Right lobe of liver (tissue), 6 donors: ENCODE data around the gene PIGP. TPM values are rescaled to one million over a fixed set of nuclear protein-coding genes. Genes with fewer than 3 reads are reported as not detected.
"Not testable (repeated sequence)": the region's sequence is repeated elsewhere in the genome, so short reads cannot be mapped to it uniquely, and the experiment has no call there.

Experiments
- ATAC-seq, 4 donors: fragments of 200-7000 bp; cut with Tn5 transposase; one replicate each; pipeline ENCODE4 v1.9.1; 2020; ENCODE audit warnings: mild to moderate bottlenecking in 4 of 4, moderate library complexity in 4 of 4
- DNase-seq, 3 donors: peaks; one replicate each; pipeline ENCODE4 v3.0.0-alpha.2; 2020
- H3K27ac ChIP-seq, 3 donors: fragments of 200-600 bp; one replicate each; pipeline ENCODE4 v1.8.0; 2022
- H3K27me3 ChIP-seq, 2 donors: fragments of 200-600 bp; one replicate each; pipeline ENCODE4 v1.8.0; 2022
- H3K36me3 ChIP-seq, 4 donors: fragments of 200-600 bp; sonication (generic) in 1 of 4; one replicate each; pipeline versions ENCODE4 v1.5.1 to v1.8.0; 2017 to 2022; ENCODE audit warnings: control low read depth in 1 of 4
- H3K4me1 ChIP-seq, 4 donors: fragments of 200-600 bp; sonication (generic) in 1 of 4; one replicate each; pipeline versions ENCODE4 v1.5.1 to v1.8.0; 2017 to 2022; ENCODE audit warnings: control low read depth in 1 of 4
- H3K4me3 ChIP-seq, 3 donors: fragments of 200-600 bp; one replicate each; pipeline ENCODE4 v1.8.0; 2022
- H3K9me3 ChIP-seq, 4 donors: fragments of 200-600 bp; sonication (generic) in 1 of 4; one replicate each; pipeline versions ENCODE4 v1.5.1 to v1.8.0; 2017 to 2022; ENCODE audit warnings: control low read depth in 1 of 4
- CTCF ChIP-seq, 4 donors: fragments of 200-600 bp in 3 of 4; fragments of 450-650 bp in 1 of 4; IDR thresholded peaks; one replicate each; pipeline versions ENCODE4 v1.5.1 to v1.8.0; 2016 to 2022; ENCODE audit warnings: antibody characterized with exemption in 4 of 4, mild to moderate bottlenecking in 2 of 4
- POLR2A ChIP-seq: fragments of 450-650 bp; IDR thresholded peaks from one replicate; pipeline ENCODE4 v1.6.1; 2017; ENCODE audit warnings: antibody characterized with exemption, mild to moderate bottlenecking
- WGBS: methylation state at CpG from one replicate; pipeline ENCODE4 v1.1.6; 2018; ENCODE audit warnings: low coverage, low lambda C conversion rate; ENCODE audit not compliant: insufficient coverage; ENCODE audit errors: missing lambda C conversion rate; 5-methylcytosine and 5-hydroxymethylcytosine counted together
- intact Hi-C, 2 donors: fragments of 100-400 bp; cut with DNase I; formaldehyde crosslinking; loops; one replicate each; pipeline versions ENCODE4 v1.11.2 to v1.14.1; 2022
- total RNA-seq, 6 experiments: library from RNA; depleted of rRNA in 2 of 6; stranded (reverse); fragments of >200 nt in 2 of 6; fragmentation: NEBNext Ultra II Directional in 3 of 6; extraction: Animal tissue kit (Norgen Biotek cat#: 25700) in 3 of 6; gene quantifications; one replicate each; pipeline versions ENCODE4 v1.1.0 to v1.2.4, GENCODE V29; 2016 to 2023
- donor health status: DM: no; HTN: yes; CAD: no.
- donor health status: DM: no; HTN: no; CAD: no.
- donor health status: DM: no; HTN: no; CAD: no.
- donor health status: DM: no; HTN: yes; CAD: no.
- donor health status: DM: no; HTN: yes; CAD: no.

The PIGP gene
- total RNA-seq, 6 experiments from 2014 or later, result 11.3 to 19.0 (median 17.3) TPM

GRCh38 chr21:37041706-37042271, 31.1 kb downstream of the PIGP start:
- Histone ChIP-seq H3K36me3 (no peaks in the 10 kb centered on the region), H3K4me1 (no peaks in the 10 kb centered on the region), H3K27ac (no peak overlapping the region), H3K4me3 (no peak overlapping the region), H3K27me3 (no peaks in the 10 kb centered on the region), H3K9me3 (no peaks in the 10 kb centered on the region)
- TF ChIP-seq CTCF (IDR thresholded peaks at IDR 0.05), result no peak
- no peak for TF ChIP-seq POLR2A
- no peak for ATAC-seq
- intact Hi-C loops, result no loop called here
- WGBS, result 100% methylated on average over 2 of the region's 4 CpGs
- no peak for DNase-seq

- intact Hi-C loops, result no loop called here
- TF ChIP-seq POLR2A, result no peak
- no peak for TF ChIP-seq CTCF (IDR thresholded peaks at IDR 0.05)
- Histone ChIP-seq H3K4me3 (no peak overlapping the region), H3K27me3 (no peaks in the 10 kb centered on the region), H3K4me1 (no peaks in the 10 kb centered on the region), H3K36me3 (no peaks in the 10 kb centered on the region), H3K27ac (no peak overlapping the region), H3K9me3 (no peaks in the 10 kb centered on the region)
- DNase-seq (no peak), ATAC-seq (no peak)
- 90% methylated on average over 3 of the region's 3 CpGs for WGBS
Observed at GRCh38 chr21:37040212-37040611, 32.7 kb downstream of the PIGP start.

- DNase-seq, result no peak
- no peaks in the 10 kb centered on the region for H3K36me3 ChIP-seq
- H3K4me3 ChIP-seq, result no peak overlapping the region
- H3K4me1 ChIP-seq, result no peaks in the 10 kb centered on the region
- ATAC-seq, result no peak
- H3K27ac ChIP-seq, result no peak overlapping the region
- 73% methylated on average over 8 of the region's 9 CpGs for WGBS
- no peaks in the 10 kb centered on the region for H3K27me3 ChIP-seq
- H3K9me3 ChIP-seq, result no peaks in the 10 kb centered on the region
- intact Hi-C loops, result no loop called here
- TF ChIP-seq POLR2A, result no peak
- no peak for TF ChIP-seq CTCF (IDR thresholded peaks at IDR 0.05)
Observed at GRCh38 chr21:37039411-37040075, 33.3 kb downstream of the PIGP start.

- Histone ChIP-seq H3K4me3 (no peak overlapping the region), H3K36me3 (no peaks in the 10 kb centered on the region), H3K27ac (no peak overlapping the region), H3K27me3 (no peaks in the 10 kb centered on the region), H3K9me3 (no peaks in the 10 kb centered on the region), H3K4me1 (no peaks in the 10 kb centered on the region)
- TF ChIP-seq CTCF (IDR thresholded peaks at IDR 0.05) (no peak), POLR2A (no peak)
- ATAC-seq (no peak), DNase-seq (no peak)
- intact Hi-C loops, result no loop called here
- 85% methylated on average over 4 of the region's 4 CpGs for WGBS
Observed at GRCh38 chr21:37036177-37036576, 36.7 kb downstream of the PIGP start.

GRCh38 chr21:37034394-37034793, 38.5 kb downstream of the PIGP start:
- intact Hi-C loops, H3K27ac ChIP-seq, H3K9me3 ChIP-seq, H3K4me1 ChIP-seq, ATAC-seq, DNase-seq, H3K27me3 ChIP-seq, H3K4me3 ChIP-seq, H3K36me3 ChIP-seq: not testable (repeated sequence)
- WGBS, result 85% methylated on average over 4 of the region's 4 CpGs
